C4-2B (cell line): ENCODE results near the gene CPAMD8.
"Not testable (repeated sequence)": the region's sequence is repeated elsewhere in the genome, so short reads cannot be mapped to it uniquely, and the experiment has no call there.

ENCODE experiments used
- ZFX ChIP-seq: fragments of 450-650 bp; IDR thresholded peaks from 2 replicates; pipeline ENCODE4 v1.6.1; 2017
- TF ChIP-seq, protein P1 (sequence below): fragments of 450-650 bp; conservative IDR thresholded peaks from 2 replicates; pipeline ENCODE4 v1.5.1; 2017; ENCODE audit warnings: mild to moderate bottlenecking

DNA sequence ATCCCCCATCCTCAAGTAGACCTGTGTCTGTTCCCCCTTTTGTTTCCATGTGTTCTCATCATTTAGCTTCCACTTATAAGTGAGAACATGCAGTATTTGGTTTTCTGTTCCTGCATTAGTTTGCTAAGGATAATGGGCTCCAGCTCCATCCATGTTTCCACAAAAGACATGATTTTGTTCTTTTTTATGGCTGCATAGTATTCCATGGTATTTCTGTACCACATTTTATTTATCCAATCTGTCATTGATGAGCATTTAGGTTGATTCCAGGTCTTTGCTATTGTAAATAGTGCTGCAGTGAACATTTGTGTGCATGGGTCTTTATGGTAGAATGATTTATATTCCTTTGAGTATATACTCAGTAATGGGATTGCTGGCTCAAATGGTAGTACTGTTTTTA is 68.3 kb downstream of the CPAMD8 start:
- TF ChIP-seq, protein P1, sequence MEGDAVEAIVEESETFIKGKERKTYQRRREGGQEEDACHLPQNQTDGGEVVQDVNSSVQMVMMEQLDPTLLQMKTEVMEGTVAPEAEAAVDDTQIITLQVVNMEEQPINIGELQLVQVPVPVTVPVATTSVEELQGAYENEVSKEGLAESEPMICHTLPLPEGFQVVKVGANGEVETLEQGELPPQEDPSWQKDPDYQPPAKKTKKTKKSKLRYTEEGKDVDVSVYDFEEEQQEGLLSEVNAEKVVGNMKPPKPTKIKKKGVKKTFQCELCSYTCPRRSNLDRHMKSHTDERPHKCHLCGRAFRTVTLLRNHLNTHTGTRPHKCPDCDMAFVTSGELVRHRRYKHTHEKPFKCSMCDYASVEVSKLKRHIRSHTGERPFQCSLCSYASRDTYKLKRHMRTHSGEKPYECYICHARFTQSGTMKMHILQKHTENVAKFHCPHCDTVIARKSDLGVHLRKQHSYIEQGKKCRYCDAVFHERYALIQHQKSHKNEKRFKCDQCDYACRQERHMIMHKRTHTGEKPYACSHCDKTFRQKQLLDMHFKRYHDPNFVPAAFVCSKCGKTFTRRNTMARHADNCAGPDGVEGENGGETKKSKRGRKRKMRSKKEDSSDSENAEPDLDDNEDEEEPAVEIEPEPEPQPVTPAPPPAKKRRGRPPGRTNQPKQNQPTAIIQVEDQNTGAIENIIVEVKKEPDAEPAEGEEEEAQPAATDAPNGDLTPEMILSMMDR = not testable (repeated sequence)
- not testable (repeated sequence) for TF ChIP-seq ZFX
